Keratinocyte (primary cell): ENCODE results near the gene NPDC1.

ENCODE experiments used
- CTCF ChIP-seq, 3 experiments: IDR thresholded peaks in 1 of 3; conservative IDR thresholded peaks in 1 of 3; optimal IDR thresholded peaks in 1 of 3; 2 replicates in 2 of 3; 3 replicates in 1 of 3; pipeline versions ENCODE3 to v1.5.1; 2011; ENCODE audit warnings: low read length in 3 of 3, mild to moderate bottlenecking in 3 of 3, moderate library complexity in 2 of 3, control low read depth in 1 of 3, inconsistent platforms in 1 of 3; ENCODE audit not compliant: insufficient read depth in 2 of 3; ENCODE audit errors: extremely low read depth in 1 of 3
- EZH2 ChIP-seq: IDR thresholded peaks from one replicate; pipeline ENCODE4 v1.6.1; 2012; ENCODE audit warnings: inconsistent platforms, mild to moderate bottlenecking, low read length, moderate library complexity

GRCh38 chr9:136995362-136995761 is 50.6 kb downstream of the NPDC1 start:
- TF ChIP-seq EZH2 (no peak), CTCF (optimal IDR thresholded peaks at IDR 0.05 in 1 of 3, IDR thresholded peaks at IDR 0.05 in 1 of 3, conservative IDR thresholded peaks at IDR 0.05 in 1 of 3; ENCODE audit: extremely low read depth in 1 of 3, insufficient read depth in 2 of 3, low read length in 3 of 3) (no peak)
